ENCODE results near the gene MAML1. TPM values are rescaled to one million over a fixed set of nuclear protein-coding genes. Genes with fewer than 3 reads are reported as not detected.
A peak's percentile ranks its signal among the peaks of the same experiment; 100 is the strongest.

The MAML1 gene
- total and polyA plus RNA-seq, 2 donors (not counting 1 experiment from before 2014, with no cell fraction given): 12.0 to 50.6 TPM

DNA sequence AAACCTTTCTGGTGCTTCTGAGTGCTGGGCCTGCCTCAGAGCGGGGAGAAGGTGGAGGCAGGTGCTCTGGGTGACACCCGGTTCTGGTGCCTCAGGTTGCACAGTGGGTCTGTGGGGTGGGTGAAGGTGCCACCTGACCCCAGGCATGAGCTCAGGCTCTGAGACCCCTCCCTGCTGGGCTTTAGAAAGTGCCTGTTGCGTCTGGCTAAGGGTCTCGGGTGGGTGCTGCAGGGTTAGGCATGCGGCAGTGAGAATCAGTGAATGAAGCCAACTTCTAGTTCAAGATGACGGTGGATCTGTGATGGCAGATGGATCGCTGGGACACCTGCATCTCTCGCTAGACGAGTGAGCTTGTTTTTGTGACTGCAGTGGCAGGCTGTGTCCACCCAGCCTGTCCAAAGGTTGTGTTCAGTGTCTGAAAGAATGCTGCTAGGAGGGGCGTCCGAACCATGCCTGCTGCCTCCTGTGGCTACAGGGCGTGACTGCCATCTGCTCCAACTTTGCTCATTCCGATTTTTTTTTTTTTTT, 93.1 kb downstream of the MAML1 start:
- TF ChIP-seq, protein P1, sequence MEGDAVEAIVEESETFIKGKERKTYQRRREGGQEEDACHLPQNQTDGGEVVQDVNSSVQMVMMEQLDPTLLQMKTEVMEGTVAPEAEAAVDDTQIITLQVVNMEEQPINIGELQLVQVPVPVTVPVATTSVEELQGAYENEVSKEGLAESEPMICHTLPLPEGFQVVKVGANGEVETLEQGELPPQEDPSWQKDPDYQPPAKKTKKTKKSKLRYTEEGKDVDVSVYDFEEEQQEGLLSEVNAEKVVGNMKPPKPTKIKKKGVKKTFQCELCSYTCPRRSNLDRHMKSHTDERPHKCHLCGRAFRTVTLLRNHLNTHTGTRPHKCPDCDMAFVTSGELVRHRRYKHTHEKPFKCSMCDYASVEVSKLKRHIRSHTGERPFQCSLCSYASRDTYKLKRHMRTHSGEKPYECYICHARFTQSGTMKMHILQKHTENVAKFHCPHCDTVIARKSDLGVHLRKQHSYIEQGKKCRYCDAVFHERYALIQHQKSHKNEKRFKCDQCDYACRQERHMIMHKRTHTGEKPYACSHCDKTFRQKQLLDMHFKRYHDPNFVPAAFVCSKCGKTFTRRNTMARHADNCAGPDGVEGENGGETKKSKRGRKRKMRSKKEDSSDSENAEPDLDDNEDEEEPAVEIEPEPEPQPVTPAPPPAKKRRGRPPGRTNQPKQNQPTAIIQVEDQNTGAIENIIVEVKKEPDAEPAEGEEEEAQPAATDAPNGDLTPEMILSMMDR (IDR thresholded peaks at IDR 0.05): no peak
- TF ChIP-seq EZH2 (IDR thresholded peaks at IDR 0.05; ENCODE audit: borderline replicate concordance, insufficient read depth, low read depth, low read length, poor library complexity, severe bottlenecking): no peak
- H3K27me3 ChIP-seq (replicated peaks in 1 of 4; ENCODE audit: control extremely low read depth in 1 of 4, control insufficient read depth in 3 of 4, insufficient read depth in 4 of 4, low read length in 3 of 4): no peaks in the 10 kb centered on the region
- no peak overlapping the region for H3K4me3 ChIP-seq (ENCODE audit: control extremely low read depth in 1 of 5, extremely low read depth in 1 of 5, insufficient read depth in 1 of 5, low read depth in 2 of 5, low read length in 4 of 5)
- no peak overlapping the region for H3K27ac Mint-ChIP-seq
- no peaks in the 10 kb centered on the region for H3K9me3 ChIP-seq (ENCODE audit: control extremely low read depth in 1 of 3, control insufficient read depth in 2 of 3, insufficient read depth in 1 of 3, low read length in 2 of 3)
- no peak overlapping the region for H3K27ac ChIP-seq (ENCODE audit: low read length in 2 of 2)
- no peaks in the 10 kb centered on the region for H3K9me3 Mint-ChIP-seq (ENCODE audit: insufficient read depth)
- H3K9ac ChIP-seq (ENCODE audit: low read length): no peak overlapping the region
- H4K20me1 ChIP-seq (ENCODE audit: control insufficient read depth, insufficient read depth, low read length, poor library complexity, severe bottlenecking): peaks cover 90% of the 10 kb centered on the region
- WGBS (ENCODE audit: insufficient coverage): 96% methylated on average over 13 of the region's 13 CpGs
- CTCF ChIA-PET: interaction anchor here (0.8 kb wide), 1 partner anchor 23 kb away, joined by 4 read pairs; no protein-coding TSS in a partner anchor
- H3K79me2 ChIP-seq (ENCODE audit: control insufficient read depth, insufficient read depth, low read length): peaks cover 65% of the 10 kb centered on the region
- intact Hi-C loops (cut with micrococcal nuclease): no loop called here
- H3K4me3 Mint-ChIP-seq: no peak overlapping the region
- H3K27me3 Mint-ChIP-seq: no peaks in the 10 kb centered on the region
- H3K36me3 ChIP-seq (replicated peaks in 1 of 2; ENCODE audit: control extremely low read depth in 1 of 2, control insufficient read depth in 1 of 2, extremely low read depth in 1 of 2, insufficient read depth in 2 of 2, low read length in 1 of 2): peaks cover 2 to 67% of the 10 kb centered on the region in 2 experiments
- DNase-seq (peak; percentile 24), ATAC-seq (ENCODE audit: low read depth) (no peak)
- peaks cover 8 to 13% of the 10 kb centered on the region in 2 donors for H3K4me1 ChIP-seq (ENCODE audit: control insufficient read depth in 2 of 2, insufficient read depth in 2 of 2, low read length in 2 of 2)
- POLR2A ChIA-PET: interaction anchor here (0.7 kb wide), 1 partner anchor 89 kb away, joined by 3 read pairs; no protein-coding TSS in a partner anchor
- no peak overlapping the region for H3K4me2 ChIP-seq (replicated peaks; ENCODE audit: low read depth, low read length, poor library complexity, severe bottlenecking)
- H3K4me1 Mint-ChIP-seq: peaks cover 32% of the 10 kb centered on the region
- H2AFZ ChIP-seq (ENCODE audit: insufficient read depth, low read depth, low read length, poor library complexity, severe bottlenecking): no peak overlapping the region

Small RNAs within 50 kb of the gene (small RNA-seq; reads per million reads assigned to genes)
- not detected for gene MIR1229 (ENCODE audit: insufficient read length, low read depth, low replicate concordance)

Other genes with a start within 250 kb of the MAML1 start
- gene RUFY1, start 182.3 kb upstream of the MAML1 start, total RNA-seq: 99.8 and 109 TPM in 2 replicates
- gene RUFY1, start 182.3 kb upstream of the MAML1 start, polyA plus RNA-seq: 38.5 and 55.7 TPM in 2 replicates
- 1,364 and 1,412 TPM in 2 replicates for gene HNRNPH1, start 109.2 kb upstream of the MAML1 start, total RNA-seq
- gene HNRNPH1, start 109.2 kb upstream of the MAML1 start, polyA plus RNA-seq: 471 and 1,102 TPM in 2 replicates
- 0.37 TPM in 1 of 2 replicates, not detected in the other for gene CBY3, start 51.8 kb upstream of the MAML1 start, total RNA-seq
- gene CBY3, start 51.8 kb upstream of the MAML1 start, polyA plus RNA-seq: 0.13 and 0.20 TPM in 2 replicates
- gene CANX, start 33.9 kb upstream of the MAML1 start, total RNA-seq: 179 and 206 TPM in 2 replicates
- 21.0 and 29.7 TPM in 2 replicates for gene CANX, start 33.9 kb upstream of the MAML1 start, polyA plus RNA-seq
- gene LTC4S, start 61.2 kb downstream of the MAML1 start, total RNA-seq: 3.7 and 3.8 TPM in 2 replicates
- gene LTC4S, start 61.2 kb downstream of the MAML1 start, polyA plus RNA-seq: 0.40 and 1.5 TPM in 2 replicates
- gene MGAT4B, start 74.0 kb downstream of the MAML1 start, total RNA-seq: 139 and 165 TPM in 2 replicates
- gene MGAT4B, start 74.0 kb downstream of the MAML1 start, polyA plus RNA-seq: 105 and 118 TPM in 2 replicates
- 400 and 451 TPM in 2 replicates for gene SQSTM1, start 88.1 kb downstream of the MAML1 start, total RNA-seq
- 72.2 and 175 TPM in 2 replicates for gene SQSTM1, start 88.1 kb downstream of the MAML1 start, polyA plus RNA-seq
- 152 and 160 TPM in 2 replicates for gene MRNIP, start 126.0 kb downstream of the MAML1 start, total RNA-seq
- gene MRNIP, start 126.0 kb downstream of the MAML1 start, polyA plus RNA-seq: 136 and 178 TPM in 2 replicates
- 144 and 149 TPM in 2 replicates for gene TBC1D9B, start 175.1 kb downstream of the MAML1 start, total RNA-seq
- 122 and 143 TPM in 2 replicates for gene TBC1D9B, start 175.1 kb downstream of the MAML1 start, polyA plus RNA-seq

Measured in B cell (primary cell).